Esophagus mucosa (tissue), 1 donor: ENCODE data around the gene DPP10. TPM values are rescaled to one million over a fixed set of nuclear protein-coding genes. Genes with fewer than 3 reads are reported as not detected.

ENCODE experiments used
- ATAC-seq: fragments of 200-7000 bp; cut with Tn5 transposase; one replicate; pipeline ENCODE4 v1.9.1; 2020
- total RNA-seq: library from RNA; stranded (reverse); gene quantifications from one replicate; pipeline ENCODE4 v1.2.4, GENCODE V29; 2023
- donor health status: DM: yes; HTN: yes; CAD: no.

DPP10 gene
- total RNA-seq, 1 donor from 2014 or later: not detected

- no peak for ATAC-seq
These were observed 1336.7 kb downstream of the DPP10 start for GRCh38 chr2:115779085-115779632.

GRCh38 chr2:115782286-115782685, 1339.8 kb downstream of the DPP10 start:
- no peak for ATAC-seq

DNA sequence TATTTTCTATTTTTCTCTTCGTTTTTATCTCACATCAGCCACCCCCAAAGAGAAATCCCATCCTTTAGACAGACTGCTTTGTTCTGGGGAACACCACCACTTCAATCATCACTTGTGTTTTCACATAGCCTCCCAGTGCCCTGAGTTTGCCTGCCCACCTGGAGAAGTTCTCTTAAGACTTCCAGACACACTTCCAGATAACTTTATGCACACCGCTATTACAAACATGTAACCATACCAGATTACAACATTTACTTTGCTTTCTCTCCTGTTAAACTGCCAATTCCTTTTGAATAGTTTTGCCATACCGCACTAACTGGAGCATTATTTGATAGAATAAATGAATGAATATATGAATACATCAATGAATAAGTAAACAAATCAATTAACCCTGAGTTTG, 1353.6 kb downstream of the DPP10 start:
- ATAC-seq: no peak

- ATAC-seq: no peak
These were observed 1364.8 kb downstream of the DPP10 start for GRCh38 chr2:115807276-115807675.

- ATAC-seq: no peak
These were observed 1383.5 kb downstream of the DPP10 start for GRCh38 chr2:115825912-115826311.

DNA sequence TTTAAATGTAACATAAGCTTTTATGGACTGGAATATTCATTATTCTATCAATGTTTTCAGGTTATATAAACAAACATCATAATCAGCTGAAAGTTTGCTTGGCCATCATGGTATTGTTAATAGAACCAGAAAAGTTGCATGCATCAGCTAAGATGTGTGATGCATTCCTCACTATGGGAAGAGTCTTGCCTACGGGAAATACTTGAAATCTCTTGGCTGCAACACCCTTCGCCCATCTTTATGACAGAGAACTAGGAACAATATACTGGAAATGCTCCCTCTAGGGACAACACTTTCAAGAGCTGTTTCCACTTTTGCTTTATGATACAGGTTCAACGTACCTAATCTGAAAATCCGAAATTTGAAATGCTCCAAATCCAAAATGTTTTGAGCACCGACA, 1390.8 kb downstream of the DPP10 start:
- ATAC-seq: no peak

- ATAC-seq: no peak
These were observed 1396.1 kb downstream of the DPP10 start for GRCh38 chr2:115838539-115838938.

DNA sequence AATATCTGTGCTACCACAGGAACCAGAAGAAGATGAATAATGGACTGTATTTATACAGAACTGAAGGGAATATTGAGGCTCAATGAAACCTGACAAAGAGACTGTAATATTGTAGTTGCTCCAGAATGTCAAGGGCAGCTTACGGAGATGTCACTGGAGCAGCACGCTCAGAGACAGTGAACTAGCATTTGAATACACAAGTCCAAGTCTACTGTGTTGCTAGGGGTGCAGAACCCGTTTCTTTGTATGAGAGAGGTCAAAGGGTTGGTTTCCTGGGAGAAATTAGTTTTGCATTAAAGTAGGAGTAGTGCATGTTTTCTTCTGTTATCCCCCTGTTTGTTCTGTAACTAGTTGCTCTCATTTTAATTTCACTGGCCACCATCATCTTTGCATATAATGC, 1399.9 kb downstream of the DPP10 start:
- no peak for ATAC-seq

GRCh38 chr2:115848192-115848591, 1405.8 kb downstream of the DPP10 start:
- ATAC-seq: no peak

DNA sequence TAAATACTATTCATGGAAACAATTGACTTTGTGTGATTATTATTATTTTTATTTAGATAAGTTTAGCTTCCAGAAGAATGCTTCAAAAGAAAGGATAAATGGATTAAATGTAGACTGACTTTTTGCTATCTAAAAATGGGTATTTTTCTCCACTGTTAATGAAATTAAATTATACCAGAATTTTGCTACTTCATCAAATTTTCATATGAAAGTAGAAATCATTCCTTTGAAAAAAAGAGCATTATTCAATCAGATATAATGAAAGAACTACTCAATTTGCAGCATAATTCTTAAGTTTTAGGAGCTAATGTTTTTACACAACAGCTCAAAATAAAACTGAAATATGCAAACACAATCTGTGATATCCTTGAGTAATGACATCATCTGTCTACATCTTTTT, 1424.6 kb downstream of the DPP10 start:
- ATAC-seq: no peak

- no peak for ATAC-seq
These were observed 1432.0 kb downstream of the DPP10 start for GRCh38 chr2:115874427-115874826.

DNA sequence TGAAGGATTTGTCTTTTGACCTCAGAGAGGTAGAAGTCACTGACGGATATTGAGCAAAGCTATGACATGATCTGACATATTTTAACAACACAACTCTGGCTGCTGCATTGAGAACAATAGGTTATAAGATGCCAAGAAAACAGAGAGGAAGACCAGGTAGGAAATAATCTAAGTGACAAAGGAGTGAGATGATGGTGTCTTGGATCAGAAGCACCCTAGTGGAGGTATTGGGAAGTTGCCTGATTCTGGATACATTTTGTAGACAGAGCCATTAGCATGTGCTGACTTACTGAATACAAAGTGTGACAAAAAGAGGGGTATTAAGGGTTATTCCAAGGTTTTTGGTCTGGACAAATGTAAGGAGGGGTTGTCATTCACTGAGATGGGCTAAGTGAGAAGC, 1438.1 kb downstream of the DPP10 start:
- ATAC-seq: no peak

GRCh38 chr2:115887209-115887776, 1444.9 kb downstream of the DPP10 start:
- ATAC-seq: no peak
